Measurements from ENCODE around the gene PLPPR1. TPM values are rescaled to one million over a fixed set of nuclear protein-coding genes. Genes with fewer than 3 reads are reported as not detected.

The PLPPR1 gene
- total RNA-seq, 1 experiment from 2014 or later, result not detected

- TF ChIP-seq ZFX (IDR thresholded peaks at IDR 0.05), result no peak
These were observed 14.0 kb upstream of the PLPPR1 start (continued) for GRCh38 chr9:101014566-101014965.

GRCh38 chr9:101018467-101018866 lies 10.1 kb upstream of the PLPPR1 start:
- Histone ChIP-seq H3K4me2 (ENCODE audit: low read length) (no peak overlapping the region), H3K9me3 (ENCODE audit: control insufficient read depth in 1 of 2, insufficient read depth in 1 of 2, low read depth in 1 of 2, low read length in 2 of 2) (no peaks in the 10 kb centered on the region), H3K4me1 (ENCODE audit: control insufficient read depth in 1 of 2, insufficient read depth in 2 of 2, low read length in 2 of 2) (no peaks in the 10 kb centered on the region), H3K4me3 (replicated peaks in 1 of 2; ENCODE audit: low read depth in 1 of 2, low read length in 2 of 2) (no peak overlapping the region), H3K9ac (ENCODE audit: low read length) (no peak overlapping the region), H3K79me2 (ENCODE audit: insufficient read depth, low read length) (no peaks in the 10 kb centered on the region), H3K36me3 (ENCODE audit: control insufficient read depth in 1 of 2, insufficient read depth in 2 of 2, low read length in 2 of 2) (no peaks in the 10 kb centered on the region), H4K20me1 (ENCODE audit: insufficient read depth) (no peaks in the 10 kb centered on the region), H3K27me3 (ENCODE audit: insufficient read depth, low read length) (no peaks in the 10 kb centered on the region), H3K9me2 (ENCODE audit: insufficient read depth) (no peaks in the 10 kb centered on the region), H2AFZ (ENCODE audit: low read depth, low read length, poor library complexity, severe bottlenecking) (no peak overlapping the region), H3K27ac (ENCODE audit: low read depth, low read length) (no peak overlapping the region)
- DNase-seq (ENCODE audit: low read depth, low spot score) (no peak), ATAC-seq (no peak)
- ChIA-PET CTCF (no interaction called here), POLR2A (no interaction called here), RAD21 (ENCODE audit: low non-redundant PET in 1 of 2, low total read pairs in 2 of 2, uncharacterized antibody in 2 of 2, unreplicated experiment in 2 of 2) (no interaction called here)
- intact Hi-C loops (cut with micrococcal nuclease), result no loop called here
- BruUV-seq (replicated peaks), result no TSS peak
- no peak for TF ChIP-seq ELF1 (IDR thresholded peaks at IDR 0.05; ENCODE audit: borderline replicate concordance, low read depth)
- TF ChIP-seq, protein P1, sequence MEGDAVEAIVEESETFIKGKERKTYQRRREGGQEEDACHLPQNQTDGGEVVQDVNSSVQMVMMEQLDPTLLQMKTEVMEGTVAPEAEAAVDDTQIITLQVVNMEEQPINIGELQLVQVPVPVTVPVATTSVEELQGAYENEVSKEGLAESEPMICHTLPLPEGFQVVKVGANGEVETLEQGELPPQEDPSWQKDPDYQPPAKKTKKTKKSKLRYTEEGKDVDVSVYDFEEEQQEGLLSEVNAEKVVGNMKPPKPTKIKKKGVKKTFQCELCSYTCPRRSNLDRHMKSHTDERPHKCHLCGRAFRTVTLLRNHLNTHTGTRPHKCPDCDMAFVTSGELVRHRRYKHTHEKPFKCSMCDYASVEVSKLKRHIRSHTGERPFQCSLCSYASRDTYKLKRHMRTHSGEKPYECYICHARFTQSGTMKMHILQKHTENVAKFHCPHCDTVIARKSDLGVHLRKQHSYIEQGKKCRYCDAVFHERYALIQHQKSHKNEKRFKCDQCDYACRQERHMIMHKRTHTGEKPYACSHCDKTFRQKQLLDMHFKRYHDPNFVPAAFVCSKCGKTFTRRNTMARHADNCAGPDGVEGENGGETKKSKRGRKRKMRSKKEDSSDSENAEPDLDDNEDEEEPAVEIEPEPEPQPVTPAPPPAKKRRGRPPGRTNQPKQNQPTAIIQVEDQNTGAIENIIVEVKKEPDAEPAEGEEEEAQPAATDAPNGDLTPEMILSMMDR (IDR thresholded peaks at IDR 0.05 in 2 of 3, conservative IDR thresholded peaks at IDR 0.05 in 1 of 3; ENCODE audit: borderline replicate concordance in 1 of 3, insufficient read depth in 1 of 3, low read depth in 2 of 3, low read length in 2 of 3), result no peak

- no peaks in the 10 kb centered on the region for H3K9me2 ChIP-seq (ENCODE audit: insufficient read depth)
- H3K9me3 ChIP-seq (ENCODE audit: control insufficient read depth in 1 of 2, insufficient read depth in 1 of 2, low read depth in 1 of 2, low read length in 2 of 2), result no peaks in the 10 kb centered on the region
- H3K79me2 ChIP-seq (ENCODE audit: insufficient read depth, low read length), result no peaks in the 10 kb centered on the region
- no peak overlapping the region for H3K4me2 ChIP-seq (ENCODE audit: low read length)
- CTCF ChIA-PET, result no interaction called here
- POLR2A ChIA-PET, result no interaction called here
- H2AFZ ChIP-seq (ENCODE audit: low read depth, low read length, poor library complexity, severe bottlenecking), result no peak overlapping the region
- H3K4me3 ChIP-seq (replicated peaks in 1 of 2; ENCODE audit: low read depth in 1 of 2, low read length in 2 of 2), result no peak overlapping the region
- ATAC-seq, result no peak
- no peaks in the 10 kb centered on the region for H3K27me3 ChIP-seq (ENCODE audit: insufficient read depth, low read length)
- no peak overlapping the region for H3K9ac ChIP-seq (ENCODE audit: low read length)
- intact Hi-C loops (cut with micrococcal nuclease), result no loop called here
- H3K27ac ChIP-seq (ENCODE audit: low read depth, low read length), result no peak overlapping the region
- TF ChIP-seq, protein P2, sequence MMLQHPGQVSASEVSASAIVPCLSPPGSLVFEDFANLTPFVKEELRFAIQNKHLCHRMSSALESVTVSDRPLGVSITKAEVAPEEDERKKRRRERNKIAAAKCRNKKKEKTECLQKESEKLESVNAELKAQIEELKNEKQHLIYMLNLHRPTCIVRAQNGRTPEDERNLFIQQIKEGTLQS (IDR thresholded peaks at IDR 0.05), result no peak
- TF ChIP-seq FOSL1 (IDR thresholded peaks at IDR 0.05; ENCODE audit: low read depth) (no peak), MAX (IDR thresholded peaks at IDR 0.05) (no peak), CEBPB (IDR thresholded peaks at IDR 0.05; ENCODE audit: low read depth) (no peak), EGR1 (IDR thresholded peaks at IDR 0.05; ENCODE audit: low read depth) (no peak), SP1 (IDR thresholded peaks at IDR 0.05; ENCODE audit: low read depth) (no peak), ZFX (IDR thresholded peaks at IDR 0.05) (no peak), ZNF274 (IDR thresholded peaks at IDR 0.05; ENCODE audit: low read depth, low read length) (no peak), EZH2 (IDR thresholded peaks at IDR 0.05) (no peak), EZH2phosphoT487 (IDR thresholded peaks at IDR 0.05; ENCODE audit: borderline replicate concordance) (no peak), YY1 (IDR thresholded peaks at IDR 0.05; ENCODE audit: extremely low read depth, insufficient replicate concordance, low read depth, low read length) (no peak), SRF (IDR thresholded peaks at IDR 0.05; ENCODE audit: low read depth) (no peak), CBX3 (IDR thresholded peaks at IDR 0.05; ENCODE audit: low read depth) (no peak), TCF7L2 (IDR thresholded peaks at IDR 0.05; ENCODE audit: borderline replicate concordance, extremely low read depth, insufficient read depth, insufficient read length) (no peak)
- no peaks in the 10 kb centered on the region for H4K20me1 ChIP-seq (ENCODE audit: insufficient read depth)
- DNase-seq (ENCODE audit: low read depth, low spot score), result no peak
- RAD21 ChIA-PET (ENCODE audit: low non-redundant PET in 1 of 2, low total read pairs in 2 of 2, uncharacterized antibody in 2 of 2, unreplicated experiment in 2 of 2), result no interaction called here
- H3K36me3 ChIP-seq (ENCODE audit: control insufficient read depth in 1 of 2, insufficient read depth in 2 of 2, low read length in 2 of 2), result no peaks in the 10 kb centered on the region
- BruUV-seq (replicated peaks), result no TSS peak
- no peaks in the 10 kb centered on the region for H3K4me1 ChIP-seq (ENCODE audit: control insufficient read depth in 1 of 2, insufficient read depth in 2 of 2, low read length in 2 of 2)
These were observed 5.8 kb upstream of the PLPPR1 start for GRCh38 chr9:101022704-101023103.
